H54 (cell line): ENCODE results near the gene TMEM184B.
"Not testable (repeated sequence)": the region's sequence is repeated elsewhere in the genome, so short reads cannot be mapped to it uniquely, and the experiment has no call there.

Source experiments
- DNase-seq: peaks from one replicate; pipeline ENCODE4 v3.0.0; 2011; ENCODE audit warnings: low spot score, mixed read lengths; ENCODE audit not compliant: insufficient read length
- FAIRE-seq: peaks from 3 replicates; lab custom pipeline; 2011; peaks lifted over from hg19 to GRCh38; lab: Jason Lieb, UNC
- POLR2A ChIP-seq: IDR thresholded peaks from 2 replicates; pipeline ENCODE4 v1.6.1; 2011; ENCODE audit warnings: low read depth, mild to moderate bottlenecking, low read length

Gene TMEM184B

DNA sequence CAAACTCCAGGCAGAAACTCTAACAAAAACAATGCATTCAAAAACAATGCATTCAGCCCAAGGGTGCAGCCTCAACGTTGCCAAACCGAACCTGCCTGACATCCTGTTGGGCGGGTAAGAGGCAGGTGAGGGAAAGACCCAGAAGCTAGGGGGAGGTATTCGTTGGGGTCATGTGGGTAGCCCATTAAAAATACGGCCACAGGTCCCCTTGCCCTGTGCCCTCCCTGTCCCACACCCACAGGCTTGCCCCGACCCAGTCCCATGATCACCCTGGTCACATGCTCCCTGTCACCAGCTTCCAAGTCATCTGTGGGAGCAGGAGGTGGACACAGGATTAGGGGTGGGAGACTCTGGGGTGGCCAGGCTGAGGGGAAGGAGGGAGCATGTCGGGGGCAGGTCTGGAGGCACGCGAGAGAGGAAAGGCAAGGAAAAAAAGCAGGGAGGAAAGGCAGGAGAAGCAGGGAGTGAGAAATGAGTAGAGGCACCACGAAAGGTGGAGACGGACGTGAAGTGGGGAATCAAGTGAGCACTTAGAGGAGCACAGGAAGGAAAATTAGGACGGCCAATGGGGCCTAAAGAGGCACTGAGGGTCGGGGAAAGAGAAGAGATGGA lies 91.9 kb downstream of the TMEM184B start:
- no peak for TF ChIP-seq POLR2A
- DNase-seq (no peak), FAIRE-seq (no peak)

DNA sequence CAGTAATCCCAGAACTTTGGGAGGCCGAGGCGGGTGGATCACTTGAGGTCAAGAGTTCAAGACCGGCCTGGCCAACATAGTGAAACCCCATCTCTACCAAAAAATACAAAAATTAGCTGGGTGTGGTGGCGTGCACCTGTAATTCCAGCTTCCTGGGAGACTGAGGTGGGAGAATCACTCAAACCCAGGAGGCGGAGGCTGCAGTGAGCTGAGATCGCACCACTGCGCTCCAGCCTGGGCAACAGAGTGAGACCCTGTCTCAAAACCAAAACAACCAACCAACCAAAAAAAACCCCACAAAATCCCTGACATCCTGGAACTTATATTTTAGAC lies 94.2 kb downstream of the TMEM184B start:
- DNase-seq, FAIRE-seq: not testable (repeated sequence)

- TF ChIP-seq POLR2A = no peak
- FAIRE-seq = peak; percentile 85
- peak; percentile 53 for DNase-seq
Observed at GRCh38 chr22:38177926-38178604, 94.7 kb downstream of the TMEM184B start.

DNA sequence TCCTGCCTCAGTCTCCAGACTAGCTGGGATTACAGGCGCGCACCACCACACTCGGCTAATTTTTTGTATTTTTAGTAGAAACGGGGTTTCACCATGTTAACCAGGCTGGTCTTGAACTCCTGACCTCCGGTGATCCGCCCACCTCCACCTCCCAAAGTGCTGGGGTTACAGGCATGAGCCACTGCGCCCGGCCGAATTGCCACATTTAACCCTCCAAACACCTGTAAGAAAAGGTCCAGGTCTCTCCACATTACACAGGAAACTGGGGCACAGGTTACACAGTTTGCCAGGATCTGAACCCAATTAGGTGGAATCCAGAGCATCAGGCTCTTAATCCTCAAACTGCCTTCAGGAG lies 95.3 kb downstream of the TMEM184B start:
- not testable (repeated sequence) for FAIRE-seq, DNase-seq

GRCh38 chr22:38177044-38177443 lies 95.8 kb downstream of the TMEM184B start:
- FAIRE-seq (no peak), DNase-seq (no peak)
- no peak for TF ChIP-seq POLR2A

DNA sequence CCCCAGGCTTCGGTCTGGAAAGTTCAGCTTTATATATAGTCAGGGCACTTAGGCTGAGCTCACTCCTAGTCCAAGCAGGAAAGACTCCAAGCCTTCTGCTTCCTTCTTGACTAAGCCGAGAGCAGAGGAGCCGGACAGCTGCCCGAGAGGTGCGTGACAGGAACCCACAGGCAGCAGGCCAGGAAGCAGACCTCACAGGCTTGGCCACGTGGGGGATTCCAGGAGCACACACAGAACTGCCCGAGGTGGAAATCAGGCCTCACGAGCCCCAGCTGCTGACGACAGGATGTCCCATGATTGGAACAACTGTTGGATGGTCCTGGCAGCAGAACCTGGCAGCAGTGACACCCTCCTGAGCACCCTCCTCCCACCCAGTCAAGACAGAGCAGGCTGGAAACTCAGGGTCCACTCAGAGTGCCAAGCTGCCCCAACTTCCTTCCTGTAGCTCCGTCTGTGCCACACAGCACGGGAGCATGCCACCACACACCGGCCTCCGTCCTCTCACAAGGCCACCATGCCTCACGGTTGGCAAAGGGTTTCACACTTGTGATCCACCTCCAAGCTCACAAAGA lies 96.6 kb downstream of the TMEM184B start:
- no peak for FAIRE-seq
- no peak for DNase-seq
- no peak for TF ChIP-seq POLR2A

DNA sequence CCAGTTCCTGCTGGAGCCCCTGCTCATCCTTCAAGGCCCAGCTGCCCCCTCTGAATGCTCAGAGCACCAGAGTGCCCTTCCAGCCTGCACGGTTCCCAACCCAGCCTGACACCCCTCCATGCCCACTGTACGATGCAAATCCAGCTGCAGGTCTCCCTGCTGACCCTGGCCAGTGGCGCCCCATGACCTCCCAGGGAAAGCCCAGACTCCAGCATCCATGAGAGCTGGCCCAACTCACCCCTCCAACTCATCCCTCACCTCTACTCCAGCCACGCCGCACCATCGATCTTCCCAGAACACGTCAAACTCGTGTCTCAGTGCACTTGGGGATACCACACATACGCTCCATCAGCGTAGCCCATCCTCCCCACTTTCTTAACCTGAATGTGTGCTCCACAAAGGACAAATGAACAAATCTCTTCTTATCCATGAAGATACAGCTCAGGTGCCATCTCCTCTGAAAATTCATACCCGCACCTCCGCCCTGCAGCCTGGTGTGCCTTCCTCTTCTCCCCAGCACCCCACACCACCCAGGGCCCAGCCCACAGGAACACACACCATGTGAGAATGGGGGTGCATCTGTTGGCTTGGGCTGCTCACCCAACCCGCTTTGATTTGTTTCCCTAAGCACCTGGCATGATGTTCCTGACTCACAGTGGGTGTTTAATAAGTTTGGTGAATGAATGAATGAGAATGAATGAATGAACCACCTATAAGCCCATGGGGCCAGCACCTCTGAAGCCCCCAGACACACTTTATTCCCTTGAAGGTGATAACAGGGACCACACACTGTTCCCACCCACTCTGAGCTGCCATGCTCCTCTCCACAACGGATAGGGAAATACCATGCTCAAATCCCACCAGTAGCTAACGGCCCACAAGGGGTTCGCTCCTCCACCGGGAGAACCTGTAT lies 97.3 kb downstream of the TMEM184B start:
- DNase-seq = no peak
- FAIRE-seq = no peak
- no peak for TF ChIP-seq POLR2A

- no peak for FAIRE-seq
- no peak for DNase-seq
- no peak for TF ChIP-seq POLR2A
Observed at GRCh38 chr22:38174626-38175025, 98.2 kb downstream of the TMEM184B start.

DNA sequence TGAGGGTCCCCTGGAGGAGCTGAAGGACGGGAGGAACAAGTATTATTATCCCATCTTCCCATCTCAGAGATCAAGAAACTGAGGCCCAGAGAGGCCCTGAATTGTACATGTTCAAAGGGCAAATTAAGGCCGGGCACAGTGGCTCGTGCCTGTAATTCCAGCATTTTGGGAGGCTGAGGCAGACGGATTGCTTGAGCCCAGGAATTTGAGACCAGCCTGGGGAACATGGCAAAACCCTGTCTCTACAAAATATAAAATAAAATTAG lies 99.2 kb downstream of the TMEM184B start:
- FAIRE-seq (no peak), DNase-seq (no peak)
- TF ChIP-seq POLR2A = no peak

GRCh38 chr22:38172832-38173640 lies 99.8 kb downstream of the TMEM184B start:
- no peak for FAIRE-seq
- no peak for TF ChIP-seq POLR2A
- no peak for DNase-seq

DNA sequence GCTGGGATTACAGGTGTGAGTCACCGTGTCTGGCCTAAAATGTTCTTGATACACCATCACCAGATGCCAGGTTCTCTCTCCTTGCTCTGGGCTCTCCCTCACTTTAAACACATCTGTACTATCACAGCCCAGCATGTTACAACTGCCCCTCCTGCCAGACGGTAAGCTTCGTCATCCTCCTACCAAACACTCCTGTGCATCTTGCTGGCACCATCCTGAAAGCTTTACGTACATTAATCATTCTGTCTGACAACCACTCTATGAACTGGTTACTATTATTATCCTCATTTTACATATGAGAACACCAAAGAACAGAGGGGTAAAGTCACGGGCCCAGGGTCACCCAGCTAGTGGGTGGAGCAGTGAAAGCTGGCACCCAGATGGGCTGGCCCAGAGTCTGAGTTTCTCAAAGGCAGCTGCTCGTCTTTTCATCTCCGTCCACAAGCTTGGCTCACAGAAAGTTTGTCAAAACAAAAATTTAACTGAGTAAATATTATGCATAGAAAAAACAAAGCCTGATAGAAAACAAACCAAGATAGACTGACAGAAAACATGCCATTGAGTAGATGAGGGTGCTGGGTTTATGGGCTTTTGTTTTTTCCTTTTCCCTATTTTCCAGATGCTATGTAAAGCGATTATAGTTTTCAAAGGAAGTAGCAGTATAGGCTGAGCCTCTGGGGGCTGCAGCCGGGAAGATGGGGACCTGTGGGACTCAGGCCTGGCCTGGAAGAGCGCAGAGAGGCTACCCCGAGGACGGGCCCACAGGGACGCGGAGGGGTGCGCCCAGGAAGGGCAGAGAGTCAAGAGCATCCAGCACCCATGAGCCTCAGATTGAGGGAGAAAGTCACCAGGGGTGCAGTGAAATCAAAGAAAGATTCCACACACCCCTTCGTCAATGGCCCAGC lies 100.6 kb downstream of the TMEM184B start:
- no peak for TF ChIP-seq POLR2A
- DNase-seq (no peak), FAIRE-seq (no peak)

DNA sequence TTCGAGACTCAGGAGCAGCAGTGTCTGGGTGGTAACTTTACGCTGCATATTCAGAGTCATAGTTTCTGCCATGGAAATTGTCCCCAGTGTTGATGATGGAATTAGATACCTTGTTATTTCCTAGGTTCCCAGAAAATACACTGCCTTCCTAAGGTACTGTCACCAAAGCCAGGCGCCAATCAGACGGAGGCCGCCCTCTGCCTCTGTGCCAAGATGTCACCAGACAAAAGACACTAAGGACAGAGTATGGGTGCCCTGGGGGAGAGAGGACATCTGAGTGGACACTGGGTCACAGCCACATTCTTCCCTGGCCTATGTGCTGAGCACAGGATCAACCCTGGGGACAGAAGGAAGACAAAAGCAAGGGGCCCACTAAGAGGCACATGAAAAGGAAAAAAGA lies 102.3 kb downstream of the TMEM184B start:
- no peak for FAIRE-seq
- no peak for TF ChIP-seq POLR2A

More for the DNA sequence above, 102.3 kb downstream of the TMEM184B start:
- DNase-seq = no peak
